ELF-1 (cell line): ENCODE measurements around the gene SEPHS1.
"Not testable (repeated sequence)": the region's sequence is repeated elsewhere in the genome, so short reads cannot be mapped to it uniquely, and the experiment has no call there.

Experiments
- DNase-seq: peaks from one replicate; pipeline ENCODE4 v3.0.0-alpha.2; 2016; ENCODE audit warnings: low read depth, low spot score

The SEPHS1 gene

DNA sequence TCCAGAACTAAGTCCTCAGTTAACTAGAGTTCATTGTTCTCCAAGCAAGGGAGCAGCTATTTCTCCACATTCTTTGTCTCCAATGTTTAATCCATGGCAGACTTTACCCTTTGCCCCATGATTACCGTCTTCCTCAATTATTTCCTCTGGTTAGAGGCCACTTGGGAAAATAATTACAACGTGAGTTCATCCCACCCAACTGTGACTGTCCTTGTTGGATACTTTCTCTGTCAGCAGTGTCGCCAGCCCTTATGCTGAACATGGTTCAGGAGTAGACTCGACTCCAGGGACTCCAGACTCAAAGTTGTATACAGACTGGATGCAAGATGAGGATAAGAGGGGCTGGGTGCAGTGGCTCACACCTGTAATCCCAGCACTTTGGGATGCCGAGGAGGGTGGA, 17.1 kb upstream of the SEPHS1 start:
- no peak for DNase-seq

- no peak for DNase-seq
Observed at GRCh38 chr10:13360587-13360986, 12.5 kb upstream of the SEPHS1 start.

DNA sequence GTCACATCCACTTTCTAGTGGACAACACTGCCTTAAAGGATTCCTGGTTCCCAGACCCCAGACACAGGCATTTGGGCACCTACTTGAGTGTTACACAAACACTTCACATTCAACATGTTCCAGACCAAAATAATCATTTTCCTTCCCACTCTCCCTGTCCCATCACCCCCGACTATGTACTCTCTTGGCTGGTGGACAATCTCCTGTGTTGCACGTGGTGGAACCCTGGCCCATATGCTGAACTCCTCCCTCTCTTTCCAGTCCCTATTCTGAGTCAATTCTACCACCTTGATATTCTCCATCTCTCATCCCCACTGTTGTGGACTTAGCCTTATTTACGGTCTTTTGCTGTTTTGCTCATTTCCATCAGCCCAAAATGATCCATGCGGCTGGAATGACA, 8.3 kb upstream of the SEPHS1 start:
- no peak for DNase-seq

DNA sequence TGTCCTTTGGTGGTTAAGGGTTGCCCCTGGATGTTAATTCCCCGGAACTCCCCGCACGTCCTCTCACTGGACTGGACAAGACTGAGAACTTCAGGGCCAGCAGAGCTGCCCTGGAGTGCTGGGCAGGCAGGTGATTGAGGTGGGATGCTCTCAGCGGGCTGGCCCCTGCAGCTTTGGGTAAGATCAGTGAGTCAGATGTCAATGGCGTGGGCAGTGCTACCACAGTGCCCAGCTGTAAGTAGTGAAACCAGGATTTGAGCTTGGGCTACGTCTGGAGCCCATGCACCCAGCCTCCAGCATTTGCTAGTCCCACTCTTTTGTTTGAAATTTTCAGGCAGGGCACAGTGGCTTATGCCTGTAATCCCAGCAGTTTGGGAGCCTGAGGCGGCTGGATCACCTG, 6.7 kb upstream of the SEPHS1 start:
- DNase-seq = no peak

- peak; percentile 75 for DNase-seq
Observed at GRCh38 chr10:13352519-13352918, 4.4 kb upstream of the SEPHS1 start.

DNA sequence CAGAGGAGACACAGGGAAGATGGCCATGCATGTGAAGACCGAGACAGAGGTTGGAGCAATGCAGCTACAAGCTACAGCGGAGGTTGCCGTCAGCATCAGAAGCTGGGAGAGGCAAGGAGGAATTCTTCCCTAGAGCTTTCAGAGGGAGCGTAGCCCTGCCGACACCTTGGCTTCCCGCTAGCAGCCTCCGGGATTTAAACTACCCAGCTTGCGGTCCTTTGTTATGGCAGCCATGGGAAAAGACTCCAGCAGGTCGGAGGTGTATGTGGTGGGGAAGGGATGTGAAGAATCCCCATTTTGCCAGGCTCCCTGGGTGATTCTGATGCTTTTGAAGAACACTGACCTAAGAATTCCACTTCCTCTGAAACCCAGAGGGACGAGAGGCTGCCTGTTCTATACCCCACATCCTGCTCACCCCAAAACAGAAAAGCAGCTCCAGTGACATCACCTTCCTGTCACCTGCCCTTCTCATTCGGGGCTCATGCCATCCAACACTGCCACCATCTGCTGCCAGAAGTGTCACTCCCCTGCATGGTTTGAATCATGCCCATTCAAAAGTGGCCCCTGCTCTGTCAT, 3.3 kb upstream of the SEPHS1 start:
- peak; percentile 74 for DNase-seq

GRCh38 chr10:13349463-13350274, 1.6 kb upstream of the SEPHS1 start:
- peak; percentile 93 for DNase-seq

DNA sequence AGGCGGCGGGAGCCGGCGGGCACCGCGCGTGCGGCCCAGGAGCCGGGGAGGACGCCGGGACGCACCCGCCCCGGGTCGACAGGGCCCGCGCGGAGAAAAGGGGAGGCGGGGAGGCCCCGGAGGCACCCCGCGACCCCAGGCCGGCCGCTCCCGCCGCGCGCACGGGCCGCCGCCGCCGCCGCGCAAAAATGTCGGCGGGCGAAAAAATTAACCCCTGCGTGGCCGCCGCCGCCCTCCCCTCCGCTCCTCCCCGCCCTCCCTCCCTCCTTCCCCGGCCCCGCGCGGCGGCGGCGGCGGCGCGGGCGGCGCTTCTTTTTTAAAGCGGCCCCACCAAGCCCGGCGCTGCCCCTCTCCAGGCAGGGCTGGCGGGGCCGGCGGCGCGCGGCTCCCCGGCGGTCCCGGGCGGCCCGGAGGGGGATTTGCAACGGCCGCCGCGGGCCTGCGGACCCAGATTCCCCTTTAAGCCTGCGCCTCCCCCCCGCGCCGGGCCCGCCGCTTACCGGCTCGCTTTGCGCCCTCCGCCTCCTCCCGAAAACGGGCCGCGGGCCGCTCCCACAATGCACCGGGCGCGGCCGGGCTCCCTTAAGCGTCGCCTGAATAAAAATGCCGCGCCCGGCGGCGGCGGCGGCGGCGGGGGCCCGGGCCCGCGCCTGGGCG, 465 bp downstream of the SEPHS1 start:
- peak; percentile 62 for DNase-seq

DNA sequence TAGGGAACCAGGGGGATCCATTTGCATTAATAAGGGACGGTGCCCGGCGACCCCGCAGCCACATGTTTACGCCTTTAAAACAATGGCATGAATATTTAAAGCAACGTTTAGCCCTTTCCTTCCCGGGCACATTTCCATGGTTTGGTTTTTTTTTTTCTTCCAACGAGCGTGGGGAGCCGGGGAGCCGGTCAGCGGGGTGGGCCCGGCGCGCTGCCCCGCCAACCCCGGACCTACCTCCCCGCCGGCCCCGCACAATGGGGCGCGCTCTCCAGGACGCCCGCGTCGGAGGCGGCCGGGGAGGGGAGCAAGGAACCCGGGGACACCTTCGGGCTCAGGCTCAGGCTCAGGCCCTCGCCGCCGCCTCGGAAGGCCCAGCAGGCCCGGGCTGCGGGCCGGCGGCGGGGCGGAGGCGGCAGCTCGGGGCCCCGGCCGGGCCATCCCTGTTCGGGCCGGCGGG, 1.0 kb downstream of the SEPHS1 start:
- DNase-seq = peak; percentile 31

GRCh38 chr10:13346283-13347042, 1.6 kb downstream of the SEPHS1 start:
- DNase-seq = peak; percentile 36

GRCh38 chr10:13340626-13341376, 7.3 kb downstream of the SEPHS1 start:
- DNase-seq = no peak

DNA sequence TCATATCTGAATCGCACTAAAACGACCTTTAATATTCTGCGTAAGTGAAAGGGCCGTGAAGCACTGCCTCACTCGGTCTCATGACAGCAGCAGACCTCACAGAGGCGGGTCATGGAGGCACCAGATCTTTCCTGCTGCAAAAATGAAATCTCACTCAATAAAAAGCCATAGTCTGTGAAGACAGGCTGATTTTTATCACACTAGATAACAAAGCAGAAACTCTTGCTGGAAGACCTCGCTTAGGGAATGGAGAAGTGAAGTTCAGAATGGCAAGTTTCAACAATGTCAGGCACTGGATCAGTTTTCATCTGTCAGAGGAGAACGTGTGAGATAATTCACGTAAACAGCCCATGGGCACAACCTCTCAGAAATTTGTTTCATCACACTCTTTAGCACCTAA, 8.0 kb downstream of the SEPHS1 start:
- no peak for DNase-seq

- no peak for DNase-seq
Observed at GRCh38 chr10:13338390-13339110, 9.5 kb downstream of the SEPHS1 start.

DNA sequence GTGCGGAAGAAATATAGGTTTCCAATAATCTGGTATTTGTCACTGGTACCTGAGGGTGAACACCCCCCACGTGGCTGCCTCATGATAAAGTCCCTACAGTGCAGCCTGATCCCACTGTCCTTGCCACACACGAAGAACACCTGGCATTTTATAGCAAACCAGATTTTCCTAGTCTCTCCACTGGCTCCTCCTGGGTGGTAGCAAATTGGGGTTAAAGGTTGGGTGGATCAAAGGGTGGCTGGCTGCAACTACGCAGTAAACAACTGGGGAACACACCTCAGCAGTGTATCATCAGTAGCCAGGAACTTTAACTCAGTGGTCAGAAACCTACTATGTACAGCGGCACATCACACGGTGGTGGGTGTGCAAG, 10.3 kb downstream of the SEPHS1 start:
- no peak for DNase-seq

GRCh38 chr10:13337128-13337826, 10.8 kb downstream of the SEPHS1 start:
- no peak for DNase-seq

GRCh38 chr10:13335881-13336280, 12.2 kb downstream of the SEPHS1 start:
- DNase-seq = no peak

DNA sequence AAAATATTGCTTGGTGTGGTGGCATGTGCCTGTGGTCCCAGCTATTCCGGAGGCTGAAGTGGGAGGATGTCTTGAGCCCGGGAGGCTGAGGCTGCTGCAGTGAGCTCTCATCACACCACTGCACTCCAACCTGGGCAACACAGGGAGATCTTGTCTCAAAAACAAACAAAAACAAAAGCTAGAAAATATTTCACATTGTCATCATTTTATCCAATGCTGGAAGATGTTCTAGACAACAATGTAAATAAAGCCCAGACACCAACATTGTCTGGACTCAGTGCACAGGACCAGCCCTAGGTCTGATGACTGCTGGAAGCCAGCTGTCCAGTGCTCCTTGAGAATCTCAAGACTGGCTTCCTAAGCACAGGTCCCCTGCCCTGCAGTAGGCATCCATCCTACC, 13.5 kb downstream of the SEPHS1 start:
- no peak for DNase-seq

- DNase-seq = no peak
Observed at GRCh38 chr10:13331646-13332045, 16.4 kb downstream of the SEPHS1 start.

- not testable (repeated sequence) for DNase-seq
Observed at GRCh38 chr10:13330980-13331379, 17.1 kb downstream of the SEPHS1 start.

- no peak for DNase-seq
Observed at GRCh38 chr10:13329565-13329964, 18.5 kb downstream of the SEPHS1 start.
